Brain microvascular endothelial cell (primary cell): ENCODE results near the gene METTL27.

Source experiments
- DNase-seq: peaks from one replicate; pipeline ENCODE4 v3.0.0-alpha.2; 2020
- H3K27ac ChIP-seq: fragments of 250-450 bp; sonication (Bioruptor Pico); 2 replicates; pipeline ENCODE4 v1.5.1; 2020; ENCODE audit warnings: mild to moderate bottlenecking, moderate library complexity
- H3K27me3 ChIP-seq: fragments of 250-450 bp; sonication (Bioruptor Pico); replicated peaks from 2 replicates; pipeline ENCODE4 v1.5.1; 2020; ENCODE audit warnings: mild to moderate bottlenecking
- H3K36me3 ChIP-seq: fragments of 250-450 bp; sonication (Bioruptor Pico); replicated peaks from 2 replicates; pipeline ENCODE4 v1.5.1; 2020; ENCODE audit warnings: mild to moderate bottlenecking
- H3K4me3 ChIP-seq: 2 replicates; pipeline ENCODE4 v1.5.1; 2011; ENCODE audit warnings: low read depth, mild to moderate bottlenecking, control low read depth, low read length, moderate library complexity
- in situ Hi-C: cut with HindIII; loops from 2 replicates; pipeline ENCODE4 v1.10.0; 2017; ENCODE audit warnings: low sequenced_read_pairs, low pct_ligation_motif_present
- TF ChIP-seq, protein P1 (sequence below): IDR thresholded peaks from 2 replicates; pipeline ENCODE4 v1.5.1; 2011; ENCODE audit warnings: low read depth, mild to moderate bottlenecking, moderate library complexity, low read length, control low read depth, inconsistent platforms; ENCODE audit errors: missing control alignments

The METTL27 gene

DNA sequence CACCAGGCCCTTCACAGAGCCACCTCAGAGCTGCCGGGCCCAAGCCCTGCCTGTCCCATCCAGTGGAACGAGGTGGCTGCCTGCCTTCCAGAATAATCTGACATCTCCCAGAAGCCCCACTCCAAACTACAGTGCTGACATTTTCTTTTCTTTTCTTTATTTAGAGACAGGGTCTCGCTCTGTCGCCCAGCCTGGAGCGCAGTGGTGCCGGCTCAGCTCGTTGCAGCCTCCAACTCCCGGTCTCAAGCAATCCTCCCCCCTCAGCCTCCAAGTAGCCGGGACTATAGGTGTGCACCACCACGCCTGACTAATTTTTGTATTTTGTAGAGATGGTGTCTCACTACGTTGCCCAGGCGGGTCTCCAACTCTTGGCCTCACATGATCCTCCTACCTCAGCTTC lies 19.0 kb upstream of the METTL27 start:
- Histone ChIP-seq H3K36me3 (no peaks in the 10 kb centered on the region), H3K27me3 (no peaks in the 10 kb centered on the region), H3K4me3 (no peak overlapping the region), H3K27ac (no peak overlapping the region)
- TF ChIP-seq, protein P1, sequence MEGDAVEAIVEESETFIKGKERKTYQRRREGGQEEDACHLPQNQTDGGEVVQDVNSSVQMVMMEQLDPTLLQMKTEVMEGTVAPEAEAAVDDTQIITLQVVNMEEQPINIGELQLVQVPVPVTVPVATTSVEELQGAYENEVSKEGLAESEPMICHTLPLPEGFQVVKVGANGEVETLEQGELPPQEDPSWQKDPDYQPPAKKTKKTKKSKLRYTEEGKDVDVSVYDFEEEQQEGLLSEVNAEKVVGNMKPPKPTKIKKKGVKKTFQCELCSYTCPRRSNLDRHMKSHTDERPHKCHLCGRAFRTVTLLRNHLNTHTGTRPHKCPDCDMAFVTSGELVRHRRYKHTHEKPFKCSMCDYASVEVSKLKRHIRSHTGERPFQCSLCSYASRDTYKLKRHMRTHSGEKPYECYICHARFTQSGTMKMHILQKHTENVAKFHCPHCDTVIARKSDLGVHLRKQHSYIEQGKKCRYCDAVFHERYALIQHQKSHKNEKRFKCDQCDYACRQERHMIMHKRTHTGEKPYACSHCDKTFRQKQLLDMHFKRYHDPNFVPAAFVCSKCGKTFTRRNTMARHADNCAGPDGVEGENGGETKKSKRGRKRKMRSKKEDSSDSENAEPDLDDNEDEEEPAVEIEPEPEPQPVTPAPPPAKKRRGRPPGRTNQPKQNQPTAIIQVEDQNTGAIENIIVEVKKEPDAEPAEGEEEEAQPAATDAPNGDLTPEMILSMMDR: no peak
- no peak for DNase-seq
- in situ Hi-C loops: loop anchor here (25.0 kb wide), 1 partner anchor 326 kb away; no protein-coding TSS in a partner anchor

DNA sequence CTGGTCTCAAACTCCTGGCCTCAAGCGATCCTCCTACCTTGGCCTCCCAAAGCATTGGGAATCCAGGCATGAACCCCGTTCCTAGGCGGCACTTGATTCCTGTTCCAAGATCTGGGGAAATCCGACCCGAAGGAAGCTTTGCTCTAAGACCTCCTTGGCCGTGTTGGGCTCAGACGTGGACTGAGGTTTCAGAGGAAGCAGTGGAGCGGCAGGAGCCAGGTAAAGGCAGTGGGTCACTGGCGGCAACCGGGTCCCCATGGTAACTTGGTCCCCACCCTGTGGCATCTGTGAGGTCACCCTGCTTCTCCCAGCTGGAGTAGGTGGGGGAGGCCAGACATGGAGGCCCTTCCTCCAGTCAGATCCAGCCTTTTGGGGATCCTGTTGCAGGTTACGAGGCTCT lies 18.5 kb upstream of the METTL27 start, which contains the start of gene TMEM270:
Gene TMEM270, plus strand, starts transcription at position 301 of the 400 bp plus-strand sequence. Its CDS starts 36 bp downstream, at position 337.
- in situ Hi-C loops: loop anchor here (25.0 kb wide), 1 partner anchor 326 kb away; no protein-coding TSS in a partner anchor
- TF ChIP-seq, protein P1: no peak
- Histone ChIP-seq H3K27ac (no peak within 1 kb of the TSS), H3K27me3 (no peaks in the 10 kb centered on the region), H3K36me3 (no peaks in the 10 kb centered on the region), H3K4me3 (no peak within 1 kb of the TSS)
- DNase-seq: no peak

DNA sequence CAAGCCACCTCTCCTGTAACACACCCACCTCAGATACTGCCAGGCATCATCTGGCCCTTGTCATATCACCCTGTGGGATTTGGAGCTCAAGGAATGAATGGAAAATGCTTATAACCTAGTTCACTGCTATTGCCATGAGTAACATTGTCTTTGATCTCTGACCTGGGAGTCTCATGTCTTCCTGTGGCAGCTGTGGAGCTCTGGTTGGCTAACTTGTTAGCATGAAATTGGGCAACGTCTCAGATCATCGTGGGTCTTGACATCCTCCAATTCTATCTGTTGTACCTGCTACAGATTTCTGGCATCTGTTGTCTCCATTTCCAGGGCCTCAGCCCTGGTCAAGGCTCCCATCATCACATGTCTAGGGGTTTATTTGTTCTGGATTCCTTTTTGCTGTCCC lies 16.5 kb upstream of the METTL27 start:
- in situ Hi-C loops: loop anchor here (25.0 kb wide), 1 partner anchor 328 kb away; no protein-coding TSS in a partner anchor

DNA sequence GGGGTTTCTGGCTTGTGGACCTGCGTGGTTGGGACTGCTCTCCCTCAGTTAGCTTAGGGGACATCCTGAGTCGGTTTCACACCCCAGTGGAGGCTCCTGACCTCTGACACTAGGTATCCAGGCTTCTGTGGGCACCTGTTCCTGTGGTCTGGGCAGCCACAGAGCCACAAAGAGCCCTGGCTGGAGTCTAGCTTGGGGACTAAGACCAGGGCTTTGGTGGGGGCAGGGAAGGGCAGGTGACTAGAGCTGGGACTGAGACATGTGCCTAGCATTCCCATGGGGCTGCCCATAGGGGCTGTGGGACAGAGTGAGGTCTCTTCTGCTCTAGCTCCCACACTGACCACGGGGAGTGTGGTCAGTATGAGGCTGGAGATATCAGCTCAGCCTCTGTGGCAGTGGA lies 14.6 kb upstream of the METTL27 start:
- TF ChIP-seq, protein P1: no peak
- in situ Hi-C loops: loop anchor here (25.0 kb wide), 1 partner anchor 330 kb away; no protein-coding TSS in a partner anchor
- no peaks in the 10 kb centered on the region for H3K36me3 ChIP-seq
- DNase-seq: no peak
- H3K27me3 ChIP-seq: no peaks in the 10 kb centered on the region
- no peak overlapping the region for H3K4me3 ChIP-seq
- no peak overlapping the region for H3K27ac ChIP-seq

More for the DNA sequence above, 16.5 kb upstream of the METTL27 start:
- TF ChIP-seq, protein P1: no peak
- no peak overlapping the region for H3K4me3 ChIP-seq
- H3K27ac ChIP-seq: no peak overlapping the region
- no peaks in the 10 kb centered on the region for H3K27me3 ChIP-seq
- DNase-seq: no peak
- H3K36me3 ChIP-seq: no peaks in the 10 kb centered on the region

DNA sequence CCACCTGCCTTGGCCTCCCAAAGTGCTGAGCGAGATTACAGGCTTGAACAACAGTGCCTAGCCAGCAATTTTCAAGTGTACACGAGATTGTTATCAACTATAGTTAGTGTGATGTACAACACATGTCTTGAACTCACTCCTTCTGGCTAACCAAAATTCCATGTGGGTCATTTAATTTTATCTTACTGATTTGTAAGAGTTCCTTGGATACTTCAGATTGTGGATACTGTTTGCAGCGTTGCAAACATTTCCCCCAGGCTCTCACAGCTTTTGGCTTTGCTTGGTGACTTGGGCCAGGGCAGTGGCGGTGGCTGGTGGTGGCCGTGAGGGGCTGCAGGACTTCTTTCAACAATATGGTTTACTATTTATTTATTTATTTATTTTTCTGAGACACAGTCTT lies 10.2 kb upstream of the METTL27 start:
- Histone ChIP-seq H3K4me3 (no peak overlapping the region), H3K27ac (no peak overlapping the region), H3K36me3 (no peaks in the 10 kb centered on the region), H3K27me3 (no peaks in the 10 kb centered on the region)
- DNase-seq: no peak
- TF ChIP-seq, protein P1: no peak
- in situ Hi-C loops: loop anchor here (25.0 kb wide), 1 partner anchor 335 kb away; no protein-coding TSS in a partner anchor
